Trophoblast cell (in vitro differentiated cells and primary cell): ENCODE data around the gene PLCH2.

Experiments
- DNase-seq, 2 donors: peaks; one replicate each; pipeline ENCODE4 v3.0.0-alpha.2; 2016
- H2AFZ ChIP-seq: 2 replicates; pipeline ENCODE4 v1.6.1; 2013; ENCODE audit warnings: low read length, moderate library complexity, mild to moderate bottlenecking; ENCODE audit not compliant: insufficient read depth, poor library complexity
- H2AK5ac ChIP-seq: 2 replicates; pipeline ENCODE4 v1.6.1; 2013; ENCODE audit warnings: mild to moderate bottlenecking, low read length
- H2BK120ac ChIP-seq: 2 replicates; pipeline ENCODE4 v1.6.1; 2013; ENCODE audit warnings: low read length, mild to moderate bottlenecking, moderate library complexity; ENCODE audit not compliant: insufficient read depth, poor library complexity
- H2BK12ac ChIP-seq: 2 replicates; pipeline ENCODE4 v1.6.1; 2013; ENCODE audit warnings: mild to moderate bottlenecking, low read length, moderate library complexity
- H2BK5ac ChIP-seq: 2 replicates; pipeline ENCODE4 v1.6.1; 2013; ENCODE audit warnings: low read length, low read depth, moderate library complexity, mild to moderate bottlenecking; ENCODE audit not compliant: poor library complexity
- H3K14ac ChIP-seq: 2 replicates; pipeline ENCODE4 v1.6.1; 2013; ENCODE audit warnings: mild to moderate bottlenecking, low read length
- H3K18ac ChIP-seq: 2 replicates; pipeline ENCODE4 v1.6.1; 2013; ENCODE audit warnings: mild to moderate bottlenecking, low read length
- H3K23ac ChIP-seq: 2 replicates; pipeline ENCODE4 v1.6.1; 2013; ENCODE audit warnings: low read length
- H3K27ac ChIP-seq: 2 replicates; pipeline ENCODE4 v1.5.1; 2013; ENCODE audit warnings: low read depth, mild to moderate bottlenecking, inconsistent platforms, low read length, moderate library complexity
- H3K27me3 ChIP-seq: 2 replicates; pipeline ENCODE4 v1.6.1; 2013; ENCODE audit warnings: inconsistent platforms, mild to moderate bottlenecking, low read length, moderate library complexity; ENCODE audit not compliant: insufficient read depth
- H3K36me3 ChIP-seq, 2 experiments: 1 replicate in 1 of 2; 2 replicates in 1 of 2; pipeline ENCODE4 v1.6.1; 2013; ENCODE audit warnings: low read length in 2 of 2, mild to moderate bottlenecking in 2 of 2, moderate library complexity in 1 of 2; ENCODE audit not compliant: insufficient read depth in 2 of 2, control insufficient read depth in 1 of 2
- H3K4ac ChIP-seq: 2 replicates; pipeline ENCODE4 v1.6.1; 2013; ENCODE audit warnings: low read depth, mild to moderate bottlenecking, low read length, moderate library complexity
- H3K4me1 ChIP-seq, 2 experiments: 1 replicate in 1 of 2; 2 replicates in 1 of 2; pipeline ENCODE4 v1.6.1; 2013; ENCODE audit warnings: low read length in 2 of 2, mild to moderate bottlenecking in 2 of 2, moderate library complexity in 1 of 2; ENCODE audit not compliant: insufficient read depth in 2 of 2, control insufficient read depth in 1 of 2
- H3K4me2 ChIP-seq: 2 replicates; pipeline ENCODE4 v1.6.1; 2013; ENCODE audit warnings: inconsistent platforms, mild to moderate bottlenecking, low read length, moderate library complexity
- H3K4me3 ChIP-seq: 2 replicates; pipeline ENCODE4 v1.5.1; 2013; ENCODE audit warnings: mild to moderate bottlenecking, low read depth, low read length, inconsistent platforms
- H3K79me1 ChIP-seq: one replicate; pipeline ENCODE4 v1.6.1; 2013; ENCODE audit warnings: low read length
- H3K79me2 ChIP-seq: 2 replicates; pipeline ENCODE4 v1.6.1; 2013; ENCODE audit warnings: low read length, mild to moderate bottlenecking; ENCODE audit not compliant: control insufficient read depth, insufficient read depth, poor library complexity
- H3K9ac ChIP-seq: 2 replicates; pipeline ENCODE4 v1.6.1; 2013; ENCODE audit warnings: mild to moderate bottlenecking, low read length
- H3K9me3 ChIP-seq: 2 replicates; pipeline ENCODE4 v1.6.1; 2013; ENCODE audit warnings: low read depth, mild to moderate bottlenecking, control low read depth, inconsistent platforms, low read length; ENCODE audit not compliant: insufficient read depth
- H4K12ac ChIP-seq: 2 replicates; pipeline ENCODE4 v1.6.1; 2013; ENCODE audit warnings: low read depth, mild to moderate bottlenecking, low read length, moderate library complexity
- H4K8ac ChIP-seq: 2 replicates; pipeline ENCODE4 v1.6.1; 2013; ENCODE audit warnings: low read depth, mild to moderate bottlenecking, low read length, moderate library complexity
- H4K91ac ChIP-seq: one replicate; pipeline ENCODE4 v1.6.1; 2013; ENCODE audit warnings: low read depth, mild to moderate bottlenecking, low read length, moderate library complexity
- WGBS: extraction: QIAGEN DNeasy Blood & Tissue Kit; methylation state at CpG from one replicate; pipeline ENCODE4 v1.1.7; 2013; ENCODE audit warnings: missing lambda C conversion rate; ENCODE audit not compliant: insufficient read length, insufficient coverage; ENCODE audit errors: extremely low coverage; 5-methylcytosine and 5-hydroxymethylcytosine counted together

Gene PLCH2

DNA sequence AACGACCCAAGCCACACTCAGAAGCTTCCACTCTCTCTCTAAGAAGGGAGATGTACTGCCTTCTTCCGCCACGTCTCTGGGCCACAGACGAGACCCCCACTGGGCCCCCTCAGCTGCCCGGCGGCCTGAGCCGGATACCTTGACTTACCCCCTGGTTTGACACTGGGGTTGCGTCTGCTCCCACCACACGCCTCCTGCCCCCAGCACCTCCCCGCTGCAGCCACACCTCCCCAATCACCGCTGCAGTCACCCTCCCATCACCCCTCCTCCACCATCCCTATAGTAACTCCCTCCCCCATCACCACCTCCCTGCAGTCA is 39.6 kb downstream of the PLCH2 start:
- H3K4me3 ChIP-seq = no peak overlapping the region
- H3K23ac ChIP-seq = no peak overlapping the region
- no peak overlapping the region for H3K27ac ChIP-seq
- no peak overlapping the region for H2BK5ac ChIP-seq
- no peak overlapping the region for H3K9ac ChIP-seq
- H4K91ac ChIP-seq = no peak overlapping the region
- no peaks in the 10 kb centered on the region for H3K79me2 ChIP-seq
- no peaks in the 10 kb centered on the region for H3K79me1 ChIP-seq
- DNase-seq = no peak
- no peak overlapping the region for H2AK5ac ChIP-seq
- H3K4ac ChIP-seq = no peak overlapping the region
- H3K4me2 ChIP-seq = no peak overlapping the region
- no peaks in the 10 kb centered on the region for H3K27me3 ChIP-seq
- H2AFZ ChIP-seq = no peak overlapping the region
- peaks cover 2% of the 10 kb centered on the region for H3K9me3 ChIP-seq
- H4K12ac ChIP-seq = no peak overlapping the region
- WGBS = no CpG with 5 or more reads among the region's 11 CpGs
- H3K36me3 ChIP-seq = peaks cover 94 to 96% of the 10 kb centered on the region in 2 experiments
- no peak overlapping the region for H3K18ac ChIP-seq
- no peaks in the 10 kb centered on the region for H3K4me1 ChIP-seq
- H4K8ac ChIP-seq = no peak overlapping the region
- H2BK120ac ChIP-seq = no peak overlapping the region
- H3K14ac ChIP-seq = no peak overlapping the region
- H2BK12ac ChIP-seq = no peak overlapping the region

DNA sequence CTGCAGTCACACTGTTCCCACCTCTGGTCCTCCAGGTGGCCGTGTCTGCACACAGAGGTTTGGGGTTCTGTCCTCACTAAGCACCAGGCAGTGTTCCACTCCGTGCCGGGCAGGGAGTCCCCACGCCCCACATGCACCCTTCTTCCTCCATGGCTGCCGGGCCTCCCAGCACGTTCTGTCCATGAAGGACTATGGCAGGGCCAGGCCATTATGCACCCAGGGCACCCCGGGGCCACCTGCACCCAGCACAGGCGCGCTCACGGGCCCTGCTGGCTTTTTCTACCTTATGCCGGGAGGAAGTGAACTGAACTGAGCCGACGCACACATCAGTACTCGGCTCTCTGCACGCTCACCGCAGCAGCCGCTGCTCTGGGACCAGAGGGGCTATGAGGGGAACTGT is 40.0 kb downstream of the PLCH2 start:
- Histone ChIP-seq H3K36me3 (peaks cover 94 to 96% of the 10 kb centered on the region in 2 experiments), H3K27ac (no peak overlapping the region), H2BK120ac (no peak overlapping the region), H4K12ac (no peak overlapping the region), H3K4me1 (no peaks in the 10 kb centered on the region), H2AFZ (no peak overlapping the region), H3K18ac (no peak overlapping the region), H3K27me3 (no peaks in the 10 kb centered on the region), H3K9me3 (peaks cover 2% of the 10 kb centered on the region), H3K79me1 (no peaks in the 10 kb centered on the region), H4K91ac (no peak overlapping the region), H3K9ac (no peak overlapping the region), H3K4me2 (no peak overlapping the region), H2BK5ac (no peak overlapping the region), H3K14ac (no peak overlapping the region), H2BK12ac (no peak overlapping the region), H3K4ac (no peak overlapping the region), H3K23ac (no peak overlapping the region), H4K8ac (no peak overlapping the region), H3K79me2 (no peaks in the 10 kb centered on the region), H2AK5ac (no peak overlapping the region), H3K4me3 (no peak overlapping the region)
- WGBS = no CpG with 5 or more reads among the region's 17 CpGs
- DNase-seq = no peak

DNA sequence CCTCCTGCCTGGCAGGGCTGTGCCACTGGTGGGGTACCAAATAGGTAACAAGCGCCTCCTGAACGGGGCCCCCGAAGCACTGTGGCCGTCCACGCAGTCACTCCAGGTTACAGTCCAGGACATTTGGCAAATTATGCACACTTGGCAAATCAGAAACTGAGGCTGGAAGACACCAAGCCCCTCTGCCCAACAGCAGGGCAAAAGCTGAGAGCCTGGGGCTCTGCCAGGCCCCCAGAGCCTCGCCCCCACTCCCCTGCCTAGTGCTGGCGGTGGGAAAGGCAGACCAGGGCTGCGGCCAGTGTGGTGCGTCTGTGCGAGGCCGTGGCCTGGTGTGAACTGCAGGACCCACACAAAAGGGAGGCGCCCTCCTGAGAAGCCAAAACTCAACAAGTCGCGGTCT is 40.9 kb downstream of the PLCH2 start:
- H3K14ac ChIP-seq = no peak overlapping the region
- H4K91ac ChIP-seq = no peak overlapping the region
- H3K4ac ChIP-seq = no peak overlapping the region
- no peak overlapping the region for H2AK5ac ChIP-seq
- H4K12ac ChIP-seq = no peak overlapping the region
- no peak overlapping the region for H4K8ac ChIP-seq
- H3K23ac ChIP-seq = no peak overlapping the region
- H2BK12ac ChIP-seq = no peak overlapping the region
- H3K79me1 ChIP-seq = no peaks in the 10 kb centered on the region
- H3K4me3 ChIP-seq = no peak overlapping the region
- no peaks in the 10 kb centered on the region for H3K4me1 ChIP-seq
- no peaks in the 10 kb centered on the region for H3K27me3 ChIP-seq
- no CpG with 5 or more reads among the region's 14 CpGs for WGBS
- H3K27ac ChIP-seq = no peak overlapping the region
- H2AFZ ChIP-seq = no peak overlapping the region
- no peak overlapping the region for H3K9ac ChIP-seq
- H3K79me2 ChIP-seq = no peaks in the 10 kb centered on the region
- no peak overlapping the region for H3K4me2 ChIP-seq
- no peak overlapping the region for H2BK120ac ChIP-seq
- H2BK5ac ChIP-seq = no peak overlapping the region
- peaks cover 2% of the 10 kb centered on the region for H3K9me3 ChIP-seq
- peaks cover 92 to 93% of the 10 kb centered on the region in 2 experiments for H3K36me3 ChIP-seq
- DNase-seq = no peak
- H3K18ac ChIP-seq = no peak overlapping the region

DNA sequence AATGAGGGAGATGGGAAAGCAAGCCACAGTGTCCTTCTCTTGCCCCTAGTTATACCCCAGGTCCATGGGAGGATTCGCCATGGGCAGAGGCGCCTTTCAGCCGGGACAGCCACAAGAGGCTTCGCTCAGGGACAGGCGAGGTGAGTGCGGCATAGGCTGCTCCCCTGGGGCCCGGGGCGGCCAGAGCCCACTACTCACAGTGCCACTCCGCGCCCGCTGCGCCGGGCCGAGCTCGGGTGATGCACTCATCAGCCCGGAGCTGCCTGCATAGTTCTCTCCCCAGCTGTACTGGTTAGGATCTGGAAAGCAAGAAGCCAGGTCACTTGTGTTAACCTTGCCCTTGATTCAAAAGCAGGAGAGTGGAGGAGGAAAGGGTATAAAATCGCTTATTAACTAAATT is 41.9 kb downstream of the PLCH2 start:
- Histone ChIP-seq H2BK12ac (no peak overlapping the region), H3K4ac (no peak overlapping the region), H3K79me2 (no peaks in the 10 kb centered on the region), H3K18ac (no peak overlapping the region), H3K27ac (no peak overlapping the region), H3K23ac (no peak overlapping the region), H3K4me3 (no peak overlapping the region), H4K12ac (no peak overlapping the region), H2AFZ (no peak overlapping the region), H4K8ac (no peak overlapping the region), H2BK120ac (no peak overlapping the region), H3K4me2 (no peak overlapping the region), H3K9ac (no peak overlapping the region), H3K79me1 (no peaks in the 10 kb centered on the region), H3K36me3 (peaks cover 83% of the 10 kb centered on the region in 2 experiments), H3K4me1 (no peaks in the 10 kb centered on the region), H3K14ac (no peak overlapping the region), H2AK5ac (no peak overlapping the region), H3K27me3 (no peaks in the 10 kb centered on the region), H4K91ac (no peak overlapping the region), H2BK5ac (no peak overlapping the region), H3K9me3 (peaks cover 2% of the 10 kb centered on the region)
- no CpG with 5 or more reads among the region's 17 CpGs for WGBS
- DNase-seq = no peak
